Amniotic stem cell (primary cell): ENCODE measurements around the gene BEST1.
"Not testable (repeated sequence)": the region's sequence is repeated elsewhere in the genome, so short reads cannot be mapped to it uniquely, and the experiment has no call there.

Experiments
- DNase-seq: peaks from one replicate; lab custom pipeline; 2025; lab: John Stamatoyannopoulos, UW

Gene BEST1

DNA sequence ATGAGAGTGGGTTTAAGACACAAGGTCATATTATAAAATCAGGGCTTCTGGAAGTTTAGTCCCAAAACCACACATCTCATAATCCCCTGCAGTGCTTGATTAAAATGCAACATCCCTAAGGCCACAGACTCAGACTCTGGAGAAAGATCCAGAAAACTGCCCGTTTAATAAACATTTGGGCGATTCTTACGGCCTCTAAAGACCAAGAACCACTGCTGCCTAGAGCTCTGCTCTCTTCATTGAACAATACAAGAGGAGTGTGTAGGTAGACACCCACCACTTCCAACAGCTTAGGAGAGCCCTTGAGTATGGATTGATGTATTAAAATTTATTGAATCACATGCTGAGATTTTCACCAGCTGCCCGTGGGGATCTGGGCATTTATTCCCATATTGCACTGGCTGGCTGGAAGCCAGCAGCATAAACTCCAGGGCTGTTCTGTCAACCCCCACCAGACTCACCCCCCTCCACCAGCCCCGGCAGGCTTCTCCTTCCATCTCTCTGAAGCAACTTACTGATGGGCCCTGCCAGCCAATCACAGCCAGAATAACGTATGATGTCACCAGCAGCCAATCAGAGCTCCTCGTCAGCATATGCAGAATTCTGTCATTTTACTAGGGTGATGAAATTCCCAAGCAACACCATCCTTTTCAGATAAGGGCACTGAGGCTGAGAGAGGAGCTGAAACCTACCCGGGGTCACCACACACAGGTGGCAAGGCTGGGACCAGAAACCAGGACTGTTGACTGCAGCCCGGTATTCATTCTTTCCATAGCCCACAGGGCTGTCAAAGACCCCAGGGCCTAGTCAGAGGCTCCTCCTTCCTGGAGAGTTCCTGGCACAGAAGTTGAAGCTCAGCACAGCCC lies 749 bp upstream of the BEST1 start:
- DNase-seq, result peak; percentile 77

DNA sequence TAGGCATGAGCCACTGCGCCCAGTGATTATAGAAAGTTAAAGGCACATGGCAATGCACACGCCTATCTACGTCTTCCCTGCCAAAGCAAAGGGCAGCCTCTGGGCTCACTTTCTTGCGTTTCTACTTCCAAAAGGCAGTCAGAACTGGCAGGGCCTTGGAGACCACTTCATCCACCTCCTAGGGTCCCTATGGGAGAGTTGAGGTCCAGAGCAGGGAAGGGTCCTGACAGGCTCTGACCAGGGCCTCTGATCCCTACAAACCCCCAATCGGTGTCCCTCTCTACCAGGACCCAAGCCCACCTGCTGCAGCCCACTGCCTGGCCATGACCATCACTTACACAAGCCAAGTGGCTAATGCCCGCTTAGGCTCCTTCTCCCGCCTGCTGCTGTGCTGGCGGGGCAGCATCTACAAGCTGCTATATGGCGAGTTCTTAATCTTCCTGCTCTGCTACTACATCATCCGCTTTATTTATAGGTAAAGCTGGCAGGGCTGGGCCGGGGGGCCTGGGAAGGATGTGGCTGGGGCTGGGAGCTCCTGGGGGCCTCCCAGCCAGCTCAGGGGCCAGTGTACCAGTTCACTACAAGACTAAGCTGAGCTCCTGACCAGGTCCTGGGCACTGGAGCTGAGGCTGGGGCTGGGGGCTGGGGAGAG lies 1.5 kb downstream of the BEST1 start:
- DNase-seq, result no peak

DNA sequence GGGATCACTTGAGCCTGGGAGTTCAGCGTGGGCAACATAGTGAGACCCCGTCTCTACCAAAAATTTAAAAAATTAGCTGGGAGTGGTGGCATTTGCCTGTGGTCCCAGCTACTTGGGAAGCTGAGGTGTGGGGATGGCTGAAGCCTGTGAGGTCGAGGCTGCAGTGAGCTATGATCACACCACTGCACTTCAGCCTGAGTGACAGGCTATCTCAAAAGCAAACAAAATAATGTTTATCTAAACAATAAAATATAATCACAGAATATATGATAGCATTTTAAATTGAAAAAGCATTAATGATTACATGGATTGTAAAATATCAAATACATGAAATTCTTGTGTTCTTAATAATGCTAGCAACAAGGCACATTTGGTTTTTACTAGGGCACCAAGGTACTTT lies 2.7 kb downstream of the BEST1 start:
- no peak for DNase-seq

DNA sequence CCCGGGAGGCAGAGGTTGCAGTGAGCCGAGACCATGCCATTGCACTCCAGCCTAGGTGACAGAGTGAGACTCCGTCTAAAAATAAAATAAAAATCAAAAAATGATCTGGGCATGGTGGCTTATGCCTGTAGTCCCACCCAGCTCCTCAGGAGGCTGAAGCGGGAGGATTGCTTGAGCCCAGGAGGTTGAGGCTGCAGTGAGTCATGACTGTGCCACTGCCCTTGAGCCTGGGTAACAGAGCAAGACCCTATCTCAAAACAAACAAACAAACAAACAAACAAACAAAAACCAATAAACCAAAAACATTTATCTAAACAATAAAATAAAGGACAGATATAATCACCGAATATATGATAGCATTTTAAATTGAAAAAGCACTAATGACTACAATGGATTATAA lies 3.5 kb downstream of the BEST1 start:
- not testable (repeated sequence) for DNase-seq

DNA sequence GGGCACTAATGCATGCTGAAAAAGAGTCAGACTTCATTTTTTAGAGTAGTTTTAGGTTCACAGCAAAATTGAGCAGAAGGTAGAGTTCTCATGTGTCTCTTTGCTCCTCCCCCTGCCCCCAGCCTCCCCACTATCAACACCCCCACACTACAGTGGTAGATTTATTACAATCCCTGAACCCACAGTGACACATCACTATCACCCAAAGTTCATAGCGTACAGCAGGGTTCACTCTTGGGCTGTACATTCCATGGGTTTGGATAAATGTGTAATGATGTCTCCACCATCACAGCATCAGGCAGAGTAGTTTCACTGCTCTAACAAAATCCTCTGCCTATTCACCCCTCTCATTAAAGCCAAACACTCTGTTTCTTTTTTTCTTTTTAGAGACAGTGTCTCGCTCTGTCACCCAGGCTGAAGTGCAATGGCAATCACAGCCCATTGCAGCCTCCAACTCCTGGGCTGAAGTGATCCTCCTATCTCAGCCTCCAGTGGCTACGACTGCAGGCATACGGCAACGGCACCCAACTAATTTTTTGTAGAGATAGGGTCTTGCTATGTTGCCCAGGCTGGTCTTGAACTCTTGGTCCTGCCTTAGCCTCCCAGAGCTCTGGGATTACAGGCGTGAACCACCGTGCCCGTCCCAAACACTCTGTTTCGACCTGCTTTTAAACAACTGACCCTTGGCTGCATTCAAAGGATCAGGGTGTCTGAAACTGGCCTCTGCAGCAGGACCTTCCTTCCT lies 4.1 kb downstream of the BEST1 start:
- DNase-seq, result no peak

DNA sequence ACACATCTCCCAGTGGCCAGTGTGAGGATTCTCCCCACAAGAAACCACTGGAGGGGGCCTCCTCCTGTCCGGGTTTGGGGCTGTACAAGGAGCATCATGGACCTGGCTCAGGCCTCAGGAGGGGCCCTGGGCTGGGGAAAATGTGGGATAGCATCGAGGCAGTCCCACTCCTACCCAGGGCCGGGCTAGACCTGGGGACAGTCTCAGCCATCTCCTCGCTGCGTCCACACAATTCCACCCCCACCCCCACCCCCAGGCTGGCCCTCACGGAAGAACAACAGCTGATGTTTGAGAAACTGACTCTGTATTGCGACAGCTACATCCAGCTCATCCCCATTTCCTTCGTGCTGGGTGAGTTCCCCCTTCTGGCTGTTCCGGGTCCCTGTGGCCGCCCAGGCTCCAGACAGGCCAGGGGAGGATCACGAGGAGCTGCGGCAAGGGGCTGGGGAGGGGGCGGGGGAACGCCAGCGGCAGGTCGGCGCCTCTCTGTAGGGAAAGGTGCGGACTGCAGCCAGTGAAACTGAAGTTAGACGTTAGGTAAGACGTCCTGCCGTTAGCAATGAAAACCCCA lies 4.8 kb downstream of the BEST1 start:
- peak; percentile 34 for DNase-seq

DNA sequence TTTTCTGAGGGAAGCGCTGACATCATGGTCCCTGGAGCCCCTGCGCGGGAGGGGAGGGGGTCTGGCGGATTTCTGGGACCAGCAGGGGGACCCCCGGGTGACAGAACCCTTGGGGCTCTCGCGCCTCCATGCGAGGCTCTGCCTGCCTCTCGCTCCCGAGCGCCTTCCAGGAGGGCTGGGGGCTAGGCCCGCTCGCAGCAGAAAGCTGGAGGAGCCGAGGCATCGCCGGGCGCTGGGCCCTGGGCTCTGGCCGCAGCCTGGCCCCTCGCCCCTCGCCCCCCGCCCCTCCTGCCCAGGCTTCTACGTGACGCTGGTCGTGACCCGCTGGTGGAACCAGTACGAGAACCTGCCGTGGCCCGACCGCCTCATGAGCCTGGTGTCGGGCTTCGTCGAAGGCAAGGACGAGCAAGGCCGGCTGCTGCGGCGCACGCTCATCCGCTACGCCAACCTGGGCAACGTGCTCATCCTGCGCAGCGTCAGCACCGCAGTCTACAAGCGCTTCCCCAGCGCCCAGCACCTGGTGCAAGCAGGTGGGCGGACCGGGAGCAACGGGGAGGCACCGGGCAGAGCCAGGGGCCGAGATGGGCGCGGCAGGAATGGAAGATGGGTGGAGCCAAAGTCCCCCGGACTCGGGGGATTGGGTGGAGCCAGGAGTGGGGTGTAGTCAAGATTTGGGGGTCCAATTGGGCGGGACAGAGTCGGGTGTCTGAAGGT lies 5.4 kb downstream of the BEST1 start:
- DNase-seq, result no peak

DNA sequence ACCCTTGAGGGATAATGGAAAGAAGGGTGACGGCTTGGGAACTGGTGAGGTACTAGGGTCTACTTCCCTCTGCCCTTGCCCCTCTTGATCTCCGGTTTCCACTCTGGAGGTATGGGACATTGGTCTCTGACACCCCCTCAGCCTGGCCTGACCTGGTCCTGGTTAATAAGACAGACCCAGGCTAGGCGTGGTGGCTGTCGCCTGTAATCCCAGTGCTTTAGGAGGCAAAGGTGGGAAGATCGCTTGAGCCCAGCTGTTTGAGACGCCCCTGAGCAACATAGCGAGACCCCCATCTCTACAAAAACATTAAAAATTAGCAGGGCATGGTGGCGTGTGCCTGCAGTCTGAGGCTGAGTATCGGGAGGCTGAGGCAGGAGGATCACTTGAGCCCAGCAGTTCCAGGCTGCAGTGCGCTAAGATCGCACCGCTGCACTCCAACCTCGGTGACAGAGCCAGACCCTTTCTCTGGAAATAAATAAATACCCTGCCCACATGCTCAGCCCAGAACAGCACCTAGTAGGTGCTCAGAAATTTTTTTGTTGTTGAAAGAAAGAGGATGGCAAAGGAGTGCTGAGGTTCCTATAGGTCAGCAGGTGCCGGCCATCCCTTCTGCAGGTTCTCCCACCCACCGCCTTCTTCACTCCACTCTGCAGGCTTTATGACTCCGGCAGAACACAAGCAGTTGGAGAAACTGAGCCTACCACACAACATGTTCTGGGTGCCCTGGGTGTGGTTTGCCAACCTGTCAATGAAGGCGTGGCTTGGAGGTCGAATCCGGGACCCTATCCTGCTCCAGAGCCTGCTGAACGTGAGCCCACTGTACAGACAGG lies 6.3 kb downstream of the BEST1 start:
- DNase-seq, result no peak

DNA sequence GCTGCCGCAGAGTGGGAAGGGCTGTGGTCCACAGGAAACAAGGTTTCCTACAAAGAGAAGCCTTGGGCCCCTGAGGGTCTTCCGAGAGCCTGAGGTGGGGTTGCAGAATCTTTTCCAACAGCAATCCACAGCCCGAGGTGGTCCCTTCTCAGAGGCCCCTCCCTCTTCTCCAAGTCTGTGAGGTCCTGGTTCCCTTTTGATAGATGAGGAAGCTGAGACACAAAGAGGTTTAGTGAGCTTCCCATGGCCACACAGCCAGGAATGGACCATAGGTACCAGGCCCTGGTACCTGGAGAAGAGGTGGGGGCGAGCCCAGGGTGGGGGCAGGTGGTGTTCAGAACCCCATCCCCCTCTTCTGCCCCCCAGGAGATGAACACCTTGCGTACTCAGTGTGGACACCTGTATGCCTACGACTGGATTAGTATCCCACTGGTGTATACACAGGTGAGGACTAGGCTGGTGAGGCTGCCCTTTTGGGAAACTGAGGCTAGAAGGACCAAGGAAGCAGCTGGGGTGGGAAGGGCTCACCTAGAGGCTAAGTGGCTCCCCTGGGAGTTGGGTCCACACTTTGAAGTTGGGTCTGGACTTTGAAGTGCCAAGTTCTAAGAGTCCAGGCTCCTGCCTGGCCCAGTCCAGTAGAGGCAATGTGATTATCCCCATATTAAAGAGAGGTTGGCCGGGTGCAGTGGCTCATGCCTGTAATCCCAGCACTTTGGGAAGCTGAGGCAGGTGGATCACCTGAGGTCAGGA lies 7.0 kb downstream of the BEST1 start:
- DNase-seq, result no peak

DNA sequence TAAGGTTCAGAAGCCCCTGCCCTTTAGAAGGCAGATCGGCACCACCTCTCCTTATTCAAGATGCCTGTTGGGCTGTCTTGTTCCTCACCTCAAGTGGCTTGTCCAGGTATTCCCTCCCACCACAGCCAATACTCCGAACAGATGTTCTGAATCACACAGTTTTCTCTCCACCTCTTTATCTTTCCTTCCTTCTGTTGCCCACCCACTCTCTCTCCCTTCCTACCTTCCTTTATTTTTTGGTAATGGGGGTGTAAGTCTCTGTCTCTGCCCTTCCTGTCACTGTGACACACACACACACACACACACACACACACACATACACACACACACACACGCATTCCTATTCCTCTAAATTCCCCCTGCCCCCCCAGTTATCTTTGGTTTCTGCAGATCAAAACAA lies 8.4 kb downstream of the BEST1 start:
- no peak for DNase-seq

DNA sequence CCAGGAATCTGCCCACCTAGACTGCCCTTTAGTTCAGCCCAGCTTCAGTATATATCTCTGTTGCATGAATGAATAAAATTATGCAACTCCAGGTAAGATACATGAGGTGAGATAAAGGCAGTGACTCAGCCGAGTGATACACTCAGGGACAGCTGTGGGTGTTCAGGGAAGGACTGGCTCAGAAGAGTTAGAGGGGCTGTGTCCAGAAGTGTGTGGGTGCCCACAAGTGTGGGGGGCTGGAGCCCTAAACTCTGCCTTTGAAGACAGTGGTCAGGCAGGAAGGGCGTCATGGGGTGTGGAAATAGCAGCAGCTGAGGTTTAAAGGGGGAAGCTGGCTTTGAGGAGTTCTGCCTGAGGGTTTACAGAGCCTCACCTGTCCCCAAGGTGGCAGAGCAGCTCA lies 9.0 kb downstream of the BEST1 start:
- no peak for DNase-seq

DNA sequence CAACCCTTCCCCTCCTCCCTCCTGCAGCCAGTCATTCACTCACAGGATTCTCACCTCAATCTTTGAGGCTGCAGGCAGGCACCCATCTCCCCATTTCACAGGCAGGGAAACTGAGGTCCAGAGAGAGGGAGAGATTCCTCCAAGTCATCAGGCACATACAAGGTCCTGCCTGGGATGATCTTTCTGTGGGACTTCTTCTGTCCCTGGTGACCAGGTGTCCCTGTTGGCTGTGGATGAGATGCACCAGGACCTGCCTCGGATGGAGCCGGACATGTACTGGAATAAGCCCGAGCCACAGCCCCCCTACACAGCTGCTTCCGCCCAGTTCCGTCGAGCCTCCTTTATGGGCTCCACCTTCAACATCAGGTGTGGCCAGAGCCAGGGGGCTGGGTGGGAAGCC lies 9.5 kb downstream of the BEST1 start:
- no peak for DNase-seq

DNA sequence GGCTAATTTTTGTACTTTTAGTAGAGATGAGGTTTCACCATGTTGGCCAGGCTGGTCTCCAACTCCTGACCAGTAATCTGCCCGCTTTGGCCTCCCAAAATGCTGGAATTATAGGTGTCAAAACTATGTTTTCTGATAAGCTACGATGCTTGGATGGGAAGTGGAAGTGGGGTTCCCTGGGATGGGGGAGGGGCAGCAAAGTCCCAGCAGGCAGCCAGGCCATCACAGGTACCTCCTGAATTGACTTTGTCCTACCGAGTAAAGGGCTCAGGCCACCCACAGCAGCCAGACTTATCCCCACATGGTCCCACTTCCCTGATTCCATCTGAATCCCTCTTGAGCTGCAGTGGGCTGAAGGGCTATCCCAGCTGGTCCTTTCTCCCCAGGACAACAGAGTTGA lies 10.4 kb downstream of the BEST1 start:
- no peak for DNase-seq

DNA sequence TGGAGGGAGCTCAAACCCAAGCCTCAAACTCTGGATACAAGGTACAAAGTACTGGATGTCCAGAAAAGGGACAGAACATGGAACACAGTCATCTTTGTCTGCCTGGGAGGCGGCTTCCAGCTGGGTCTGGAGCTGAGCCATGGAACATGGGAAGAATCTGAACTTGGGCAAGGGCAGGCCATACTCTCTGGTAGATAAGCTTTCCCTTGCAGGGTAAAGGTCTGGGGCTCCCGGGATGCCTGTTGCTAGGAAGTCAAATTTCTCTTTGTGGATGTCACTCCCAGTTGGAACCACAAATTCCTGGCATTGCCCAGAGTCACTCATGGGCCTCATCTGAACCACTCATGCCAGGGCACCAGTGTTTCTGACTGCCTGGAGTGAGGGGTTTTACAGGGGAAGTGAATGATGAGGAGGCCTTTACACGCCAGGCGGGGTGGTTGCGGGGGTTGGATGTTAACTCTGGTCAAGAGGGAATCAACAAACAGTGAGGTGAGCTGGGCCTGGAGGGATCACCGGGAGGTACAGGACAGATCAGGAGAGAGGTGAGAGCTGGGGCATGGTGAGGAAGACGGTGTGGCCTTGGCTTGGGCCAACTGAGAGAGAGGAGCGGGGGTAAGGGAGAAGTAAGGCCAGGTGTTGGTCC lies 11.5 kb downstream of the BEST1 start:
- DNase-seq, result peak; percentile 21

DNA sequence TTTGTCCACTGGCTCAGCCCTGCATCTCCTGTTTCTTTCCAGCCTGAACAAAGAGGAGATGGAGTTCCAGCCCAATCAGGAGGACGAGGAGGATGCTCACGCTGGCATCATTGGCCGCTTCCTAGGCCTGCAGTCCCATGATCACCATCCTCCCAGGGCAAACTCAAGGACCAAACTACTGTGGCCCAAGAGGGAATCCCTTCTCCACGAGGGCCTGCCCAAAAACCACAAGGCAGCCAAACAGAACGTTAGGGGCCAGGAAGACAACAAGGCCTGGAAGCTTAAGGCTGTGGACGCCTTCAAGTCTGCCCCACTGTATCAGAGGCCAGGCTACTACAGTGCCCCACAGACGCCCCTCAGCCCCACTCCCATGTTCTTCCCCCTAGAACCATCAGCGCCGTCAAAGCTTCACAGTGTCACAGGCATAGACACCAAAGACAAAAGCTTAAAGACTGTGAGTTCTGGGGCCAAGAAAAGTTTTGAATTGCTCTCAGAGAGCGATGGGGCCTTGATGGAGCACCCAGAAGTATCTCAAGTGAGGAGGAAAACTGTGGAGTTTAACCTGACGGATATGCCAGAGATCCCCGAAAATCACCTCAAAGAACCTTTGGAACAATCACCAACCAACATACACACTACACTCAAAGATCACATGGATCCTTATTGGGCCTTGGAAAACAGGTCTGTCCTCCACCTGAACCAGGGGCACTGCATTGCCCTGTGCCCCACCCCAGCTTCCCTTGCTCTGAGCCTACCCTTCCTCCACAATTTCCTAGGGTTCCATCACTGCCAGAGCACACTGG lies 12.3 kb downstream of the BEST1 start:
- no peak for DNase-seq

DNA sequence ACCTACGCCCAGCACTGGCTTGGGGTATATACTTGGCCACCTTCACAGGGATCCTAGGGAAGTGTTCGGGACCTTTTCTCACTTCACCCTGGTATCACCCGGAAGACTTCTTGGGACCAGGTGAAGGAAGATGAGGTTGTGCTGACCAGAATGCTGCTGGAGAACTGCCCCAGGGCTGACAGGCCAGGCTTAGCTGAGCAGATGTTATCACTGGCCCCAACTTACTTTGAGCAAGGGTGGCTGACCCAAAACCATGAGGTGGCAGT lies 12.8 kb downstream of the BEST1 start:
- no peak for DNase-seq

DNA sequence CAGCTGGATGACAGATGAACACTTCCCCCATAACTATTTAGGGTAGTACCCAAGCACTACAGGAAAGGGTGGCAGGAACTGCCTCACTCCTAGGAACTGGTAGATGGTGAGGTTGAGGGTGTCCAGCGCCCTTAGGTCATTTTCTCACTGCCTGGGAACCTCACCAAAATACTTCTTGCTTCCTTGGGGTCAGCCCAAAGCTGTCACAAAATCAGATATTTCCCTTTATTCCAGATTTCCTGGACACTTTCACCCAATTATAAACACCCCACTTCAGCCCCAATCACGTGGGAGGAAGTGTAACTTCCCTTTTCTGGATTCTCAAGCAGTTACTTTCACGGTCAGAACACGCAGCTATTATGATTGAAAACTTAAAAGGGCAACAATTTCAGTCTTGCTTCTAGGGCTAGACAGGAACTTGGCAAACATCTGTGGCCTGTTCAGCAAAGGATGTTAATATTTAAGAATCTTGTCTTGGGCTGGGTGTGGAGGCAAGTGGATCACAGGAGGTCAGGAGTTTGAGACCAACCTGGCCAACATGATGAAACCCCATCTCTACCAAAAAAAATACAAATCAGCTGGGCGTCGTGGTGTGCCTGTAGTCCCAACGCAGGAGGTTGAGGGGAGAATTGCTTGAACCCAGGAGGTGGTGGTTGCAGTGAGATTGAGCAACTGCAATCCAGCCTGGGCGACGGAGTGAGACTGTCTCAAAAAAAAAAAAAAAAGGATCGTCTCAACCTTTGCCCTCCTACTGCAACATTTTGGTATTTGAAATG lies 13.3 kb downstream of the BEST1 start:
- DNase-seq, result no peak

DNA sequence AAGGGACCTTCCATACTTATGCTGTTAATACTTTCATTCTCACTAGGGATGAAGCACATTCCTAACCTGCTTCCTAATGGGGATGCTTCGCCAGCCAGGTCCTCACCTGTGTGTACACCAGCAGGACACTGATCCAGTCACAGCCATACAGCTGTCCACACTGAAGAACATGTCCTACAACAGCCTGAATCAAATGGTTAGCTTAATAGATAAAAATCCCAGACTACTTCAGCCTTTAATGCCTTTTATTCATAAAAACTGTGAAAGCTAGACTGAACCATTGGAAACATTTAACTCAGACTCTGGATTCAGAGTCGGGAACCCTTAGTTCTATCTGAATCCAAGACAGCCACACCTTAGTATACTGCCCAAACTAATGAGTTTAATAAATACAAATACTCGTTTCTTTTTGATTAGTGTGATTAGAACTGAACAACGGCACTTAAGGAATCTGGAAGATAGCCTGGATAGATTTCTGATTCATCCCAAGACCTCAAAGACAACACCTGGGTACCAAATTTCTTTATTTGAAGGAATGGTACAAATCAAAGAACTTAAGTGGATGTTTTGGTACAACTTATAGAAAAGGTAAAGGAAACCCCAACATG lies 14.0 kb downstream of the BEST1 start:
- DNase-seq, result no peak
